ENCODE measurements around the gene BTF3.

BTF3 gene

GRCh38 chr5:73450137-73450536 lies 48.1 kb upstream of the BTF3 start:
- no peak overlapping the region for H3K4me2 ChIP-seq (ENCODE audit: low read depth, low read length)
- H3K27ac ChIP-seq (ENCODE audit: low read length), result no peak overlapping the region
- peaks cover 7% of the 10 kb centered on the region for H3K4me1 ChIP-seq (ENCODE audit: low read length)
- DNase-seq, result no peak
- TF ChIP-seq EZH2 (optimal IDR thresholded peaks at IDR 0.05; ENCODE audit: low read depth, low read length) (no peak), EZH2phosphoT487 (IDR thresholded peaks at IDR 0.05; ENCODE audit: low read length) (no peak)
- H3K9me2 ChIP-seq (replicated peaks; ENCODE audit: insufficient read depth, low read length), result no peaks in the 10 kb centered on the region
- no peaks in the 10 kb centered on the region for H3K36me3 ChIP-seq (replicated peaks; ENCODE audit: insufficient read depth, low read length)
- H3K9ac ChIP-seq (ENCODE audit: low read length), result no peak overlapping the region
- H2AFZ ChIP-seq (ENCODE audit: low read length), result no peak overlapping the region
- H3K27me3 ChIP-seq (replicated peaks; ENCODE audit: insufficient read depth, low read length), result peaks cover 52% of the 10 kb centered on the region
- peaks cover 8% of the 10 kb centered on the region; the same call in 1 of the 2 replicates for H3K79me2 ChIP-seq (ENCODE audit: low read length)
- no peaks in the 10 kb centered on the region for H4K20me1 ChIP-seq (ENCODE audit: insufficient read depth, low read length)
- H3K4me3 ChIP-seq (ENCODE audit: low read length), result no peak overlapping the region
- peaks cover 8% of the 10 kb centered on the region; the same call in 1 of the 2 replicates for H3F3A ChIP-seq (ENCODE audit: insufficient read depth, low read length)
- H3K9me3 ChIP-seq (replicated peaks; ENCODE audit: insufficient read depth, low read length), result no peaks in the 10 kb centered on the region

GRCh38 chr5:73450672-73451223 lies 47.5 kb upstream of the BTF3 start:
- DNase-seq, result no peak
- Histone ChIP-seq H3K4me1 (ENCODE audit: low read length) (peaks cover 7% of the 10 kb centered on the region), H3K36me3 (replicated peaks; ENCODE audit: insufficient read depth, low read length) (no peaks in the 10 kb centered on the region), H3K4me3 (ENCODE audit: low read length) (no peak overlapping the region), H3K27me3 (replicated peaks; ENCODE audit: insufficient read depth, low read length) (peaks cover 46% of the 10 kb centered on the region), H4K20me1 (ENCODE audit: insufficient read depth, low read length) (no peaks in the 10 kb centered on the region), H3K4me2 (ENCODE audit: low read depth, low read length) (peak overlapping the region; percentile 53; the same call in 1 of the 2 replicates), H3K27ac (ENCODE audit: low read length) (no peak overlapping the region), H3F3A (ENCODE audit: insufficient read depth, low read length) (peaks cover 8% of the 10 kb centered on the region; the same call in 1 of the 2 replicates), H3K9ac (ENCODE audit: low read length) (no peak overlapping the region), H2AFZ (ENCODE audit: low read length) (no peak overlapping the region), H3K9me2 (replicated peaks; ENCODE audit: insufficient read depth, low read length) (no peaks in the 10 kb centered on the region), H3K9me3 (replicated peaks; ENCODE audit: insufficient read depth, low read length) (no peaks in the 10 kb centered on the region), H3K79me2 (ENCODE audit: low read length) (peaks cover 8% of the 10 kb centered on the region; the same call in 1 of the 2 replicates)
- TF ChIP-seq EZH2 (optimal IDR thresholded peaks at IDR 0.05; ENCODE audit: low read depth, low read length), result no peak
- no peak for TF ChIP-seq CTCF (IDR thresholded peaks at IDR 0.05; ENCODE audit: low read length)

- peaks cover 39% of the 10 kb centered on the region for H3K27me3 ChIP-seq (replicated peaks; ENCODE audit: insufficient read depth, low read length)
- H3K9me2 ChIP-seq (replicated peaks; ENCODE audit: insufficient read depth, low read length), result no peaks in the 10 kb centered on the region
- peak; percentile 31 for DNase-seq
- peak; percentile 60 for TF ChIP-seq CTCF (IDR thresholded peaks at IDR 0.05; ENCODE audit: low read length)
- no peak for TF ChIP-seq EZH2phosphoT487 (IDR thresholded peaks at IDR 0.05; ENCODE audit: low read length)
- H3K4me2 ChIP-seq (ENCODE audit: low read depth, low read length), result peak overlapping the region; percentile 53; the same call in 1 of the 2 replicates
- H2AFZ ChIP-seq (ENCODE audit: low read length), result 0 out of 2 replicates have a peak overlapping the region, but pooled peaks have one; percentile 26
- H3K4me1 ChIP-seq (ENCODE audit: low read length), result peaks cover 7% of the 10 kb centered on the region
- no peak overlapping the region for H3K27ac ChIP-seq (ENCODE audit: low read length)
- H3K4me3 ChIP-seq (ENCODE audit: low read length), result no peak overlapping the region; the same call in 1 of the 2 replicates
- H3K9ac ChIP-seq (ENCODE audit: low read length), result no peak overlapping the region
- peaks cover 8% of the 10 kb centered on the region; the same call in 1 of the 2 replicates for H3F3A ChIP-seq (ENCODE audit: insufficient read depth, low read length)
- no peaks in the 10 kb centered on the region for H3K36me3 ChIP-seq (replicated peaks; ENCODE audit: insufficient read depth, low read length)
- H3K9me3 ChIP-seq (replicated peaks; ENCODE audit: insufficient read depth, low read length), result no peaks in the 10 kb centered on the region
- no peaks in the 10 kb centered on the region for H4K20me1 ChIP-seq (ENCODE audit: insufficient read depth, low read length)
- H3K79me2 ChIP-seq (ENCODE audit: low read length), result peaks cover 3% of the 10 kb centered on the region; the same call in 1 of the 2 replicates
These were observed 46.8 kb upstream of the BTF3 start for GRCh38 chr5:73451224-73452130.
